Nephron progenitor cell (in vitro differentiated cells): ENCODE measurements around the gene CD14.

Source experiments
- DNase-seq: peaks from one replicate; pipeline ENCODE4 v3.0.0; 2021
- H3K27ac Mint-ChIP-seq: 2 replicates; pipeline ENCODE4 v1.8.0; 2021; ENCODE audit warnings: mild to moderate bottlenecking, moderate library complexity, mixed read lengths
- H3K27me3 Mint-ChIP-seq: 2 replicates; pipeline ENCODE4 v1.8.0; 2021; ENCODE audit warnings: mild to moderate bottlenecking, low read depth, mixed read lengths; ENCODE audit not compliant: poor library complexity
- H3K36me3 Mint-ChIP-seq: 2 replicates; pipeline ENCODE4 v1.8.0; 2021; ENCODE audit warnings: low read depth, mixed read lengths
- H3K4me1 Mint-ChIP-seq: 2 replicates; pipeline ENCODE4 v1.8.0; 2021; ENCODE audit warnings: mixed read lengths
- H3K4me3 Mint-ChIP-seq: 2 replicates; pipeline ENCODE4 v1.8.0; 2021; ENCODE audit warnings: mild to moderate bottlenecking, moderate library complexity, mixed read lengths
- H3K9me3 Mint-ChIP-seq: 2 replicates; pipeline ENCODE4 v1.8.0; 2021; ENCODE audit warnings: mild to moderate bottlenecking, moderate library complexity, mixed read lengths
- TF ChIP-seq, protein P1 (sequence below): fragments of 200-600 bp; sonication (generic); IDR thresholded peaks from 2 replicates; pipeline ENCODE4 v1.5.0; 2021; ENCODE audit warnings: antibody characterized with exemption

The CD14 gene

DNA sequence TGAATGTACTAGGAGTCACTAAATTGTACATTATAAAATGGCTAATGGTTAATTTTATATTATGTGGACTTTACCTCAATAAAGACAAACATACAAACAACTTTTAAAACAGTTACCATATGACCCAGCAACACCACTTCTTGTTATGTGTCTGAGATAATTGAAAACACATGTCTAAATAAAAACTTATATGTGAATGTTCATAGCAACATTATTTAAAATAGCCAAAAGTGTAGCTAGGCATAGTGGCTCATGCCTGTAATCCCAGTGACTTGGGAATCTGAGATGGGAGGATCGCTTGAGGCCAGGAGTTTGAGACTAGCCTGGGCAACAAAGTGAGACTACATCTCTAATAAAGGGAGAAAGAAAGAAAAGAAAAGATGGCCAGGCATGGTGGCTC is 45.5 kb downstream of the CD14 start:
- Mint-ChIP-seq H3K4me3 (no peak overlapping the region), H3K27me3 (peaks cover 36% of the 10 kb centered on the region), H3K36me3 (no peaks in the 10 kb centered on the region), H3K27ac (no peak overlapping the region), H3K4me1 (no peaks in the 10 kb centered on the region), H3K9me3 (peaks cover 13% of the 10 kb centered on the region)
- no peak for DNase-seq
- TF ChIP-seq, protein P1, sequence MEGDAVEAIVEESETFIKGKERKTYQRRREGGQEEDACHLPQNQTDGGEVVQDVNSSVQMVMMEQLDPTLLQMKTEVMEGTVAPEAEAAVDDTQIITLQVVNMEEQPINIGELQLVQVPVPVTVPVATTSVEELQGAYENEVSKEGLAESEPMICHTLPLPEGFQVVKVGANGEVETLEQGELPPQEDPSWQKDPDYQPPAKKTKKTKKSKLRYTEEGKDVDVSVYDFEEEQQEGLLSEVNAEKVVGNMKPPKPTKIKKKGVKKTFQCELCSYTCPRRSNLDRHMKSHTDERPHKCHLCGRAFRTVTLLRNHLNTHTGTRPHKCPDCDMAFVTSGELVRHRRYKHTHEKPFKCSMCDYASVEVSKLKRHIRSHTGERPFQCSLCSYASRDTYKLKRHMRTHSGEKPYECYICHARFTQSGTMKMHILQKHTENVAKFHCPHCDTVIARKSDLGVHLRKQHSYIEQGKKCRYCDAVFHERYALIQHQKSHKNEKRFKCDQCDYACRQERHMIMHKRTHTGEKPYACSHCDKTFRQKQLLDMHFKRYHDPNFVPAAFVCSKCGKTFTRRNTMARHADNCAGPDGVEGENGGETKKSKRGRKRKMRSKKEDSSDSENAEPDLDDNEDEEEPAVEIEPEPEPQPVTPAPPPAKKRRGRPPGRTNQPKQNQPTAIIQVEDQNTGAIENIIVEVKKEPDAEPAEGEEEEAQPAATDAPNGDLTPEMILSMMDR: no peak
